HepG2 (cell line): ENCODE data around the gene NT5C. TPM values are rescaled to one million over a fixed set of nuclear protein-coding genes. Genes with fewer than 3 reads are reported as not detected.

Experiments used
- ARID4A ChIP-seq: sonication (generic); formaldehyde crosslinking; IDR thresholded peaks from 2 replicates; pipeline ENCODE4 v1.5.0; 2020; ENCODE audit warnings: mild to moderate bottlenecking, missing genetic modification reagents, borderline replicate concordance
- ATF2 ChIP-seq: sonication (generic); formaldehyde crosslinking; IDR thresholded peaks from 2 replicates; pipeline ENCODE4 v1.4.0; 2020; ENCODE audit warnings: missing genetic modification reagents
- CHCHD3 ChIP-seq: sonication (generic); formaldehyde crosslinking; IDR thresholded peaks from 2 replicates; pipeline ENCODE4 v1.8.0; 2022; ENCODE audit warnings: mild to moderate bottlenecking, missing genetic modification reagents, moderate library complexity
- CREB1 ChIP-seq, 2 experiments: fragments of 450-650 bp in 1 of 2; IDR thresholded peaks; 2 replicates each; pipeline ENCODE4 v1.6.1; 2016 to 2017; ENCODE audit warnings: control low read depth in 1 of 2, mild to moderate bottlenecking in 1 of 2, missing compliant biosample characterization in 1 of 2, missing genetic modification characterization in 1 of 2
- ELF4 ChIP-seq: sonication (generic); formaldehyde crosslinking; IDR thresholded peaks from 2 replicates; pipeline ENCODE4 v1.5.0; 2020; ENCODE audit warnings: missing genetic modification reagents, mild to moderate bottlenecking, moderate library complexity, borderline replicate concordance
- HOXA7 ChIP-seq: sonication (generic); formaldehyde crosslinking; IDR thresholded peaks from 2 replicates; pipeline ENCODE4 v1.8.1; 2022; ENCODE audit warnings: mild to moderate bottlenecking, missing genetic modification reagents, moderate library complexity
- RARG ChIP-seq: sonication (generic); formaldehyde crosslinking; IDR thresholded peaks from 2 replicates; pipeline ENCODE4 v1.4.0; 2020; ENCODE audit warnings: low read depth, mild to moderate bottlenecking, missing genetic modification reagents
- TFAP4 ChIP-seq: sonication (generic); IDR thresholded peaks from 2 replicates; pipeline ENCODE4 v1.6.1; 2016; ENCODE audit warnings: low read depth, borderline replicate concordance
- ZFP41 ChIP-seq: sonication (generic); formaldehyde crosslinking; IDR thresholded peaks from 2 replicates; pipeline ENCODE4 v1.4.0; 2020; ENCODE audit warnings: mild to moderate bottlenecking, missing genetic modification reagents, borderline replicate concordance
- ZFP82 ChIP-seq: sonication (generic); formaldehyde crosslinking; IDR thresholded peaks from 2 replicates; pipeline ENCODE4 v1.5.1; 2020; ENCODE audit warnings: mild to moderate bottlenecking, missing genetic modification reagents, borderline replicate concordance
- ZNF275 ChIP-seq: sonication (generic); formaldehyde crosslinking; IDR thresholded peaks from 2 replicates; pipeline ENCODE4 v1.8.0; 2022; ENCODE audit warnings: missing genetic modification reagents, mild to moderate bottlenecking, inconsistent platforms, borderline replicate concordance
- ZNF280D ChIP-seq: sonication (generic); formaldehyde crosslinking; IDR thresholded peaks from 2 replicates; pipeline ENCODE4 v1.5.1; 2020; ENCODE audit warnings: mild to moderate bottlenecking, missing genetic modification reagents
- ZNF430 ChIP-seq: sonication (generic); formaldehyde crosslinking; IDR thresholded peaks from 2 replicates; pipeline ENCODE4 v1.9.0; 2021; ENCODE audit warnings: mild to moderate bottlenecking, missing genetic modification reagents
- ZNF547 ChIP-seq: sonication (generic); formaldehyde crosslinking; IDR thresholded peaks from 2 replicates; pipeline ENCODE4 v1.5.1; 2020; ENCODE audit warnings: mild to moderate bottlenecking, missing genetic modification reagents
- ZNF598 ChIP-seq: sonication (generic); formaldehyde crosslinking; IDR thresholded peaks from 2 replicates; pipeline ENCODE4 v1.5.1; 2020; ENCODE audit warnings: mild to moderate bottlenecking, missing genetic modification reagents, borderline replicate concordance
- ZNF782 ChIP-seq: sonication (generic); formaldehyde crosslinking; IDR thresholded peaks from 2 replicates; pipeline ENCODE4 v1.4.0; 2020; ENCODE audit warnings: missing genetic modification reagents, mild to moderate bottlenecking, borderline replicate concordance
- ZNF816 ChIP-seq: sonication (generic); formaldehyde crosslinking; IDR thresholded peaks from 2 replicates; pipeline ENCODE4 v1.8.0; 2022; ENCODE audit warnings: missing genetic modification reagents, mild to moderate bottlenecking, borderline replicate concordance
- ZNF850 ChIP-seq: sonication (generic); formaldehyde crosslinking; conservative IDR thresholded peaks from 2 replicates; pipeline ENCODE4 v1.9.0; 2021; ENCODE audit warnings: mild to moderate bottlenecking, missing genetic modification reagents
- polyA plus RNA-seq, 8 experiments: library from polyadenylated mRNA; depleted of rRNA in 3 of 8; stranded (reverse) in 7 of 8; unstranded in 1 of 8; fragments of >200 nt; fragmentation: Illumina TruSeq in 4 of 8; extraction: Trizol in 4 of 8; gene quantifications; 2 replicates each; pipeline versions ENCODE4 v1.2.1 to v1.2.3, GENCODE V29; 2011 to 2016; ENCODE audit warnings: low read depth in 4 of 8, missing spikeins in 1 of 8, mixed read lengths in 1 of 8; ENCODE audit not compliant: insufficient read depth in 1 of 8
- total RNA-seq, 5 experiments: library from RNA; depleted of rRNA; stranded (reverse); fragments of >200 nt; fragmentation: Illumina TruSeq; extraction: Trizol; gene quantifications; 2 replicates each; pipeline ENCODE4 v1.2.3, GENCODE V29; 2016; ENCODE audit warnings: low read depth in 1 of 5

The NT5C gene
- total and polyA plus RNA-seq, 2 of the 13 experiments (the other 11 are each of a cell fraction or from before 2014, with no cell fraction given), result 42.8 to 48.6 TPM

GRCh38 chr17:75087182-75087557, 44.4 kb downstream of the NT5C start (continued):
- TF ChIP-seq ZNF547 (CRISPR knock-in tag) (0 out of 2 replicates have a peak, but pooled peaks have one; percentile 22), ZNF782 (CRISPR knock-in tag) (0 out of 2 replicates have a peak, but pooled peaks have one; percentile 9), ZNF816 (CRISPR knock-in tag) (no peak), TFAP4 (no peak), ZFP41 (CRISPR knock-in tag) (no peak), HOXA7 (CRISPR knock-in tag) (no peak), ZFP82 (no peak), RARG (CRISPR knock-in tag) (no peak), ELF4 (CRISPR knock-in tag) (peak; percentile 30; the same call in 1 of the 2 replicates), ZNF430 (CRISPR knock-in tag) (no peak), ZNF275 (CRISPR knock-in tag) (no peak), CHCHD3 (0 out of 2 replicates have a peak, but pooled peaks have one; percentile 44), ZNF850 (CRISPR knock-in tag) (0 out of 2 replicates have a peak, but pooled peaks have one; percentile 19), ARID4A (peak; percentile 9; the same call in 1 of the 2 replicates), ZNF598 (CRISPR knock-in tag) (0 out of 2 replicates have a peak, but pooled peaks have one; percentile 54), ZNF280D (0 out of 2 replicates have a peak, but pooled peaks have one; percentile 55), ATF2 (CRISPR knock-in tag) (no peak), CREB1 (IDR thresholded peaks at IDR 0.05) (no peak), CREB1 (CRISPR knock-in tag; IDR thresholded peaks at IDR 0.05) (peak; percentile 5; the same call in 1 of the 2 replicates)
